K562 (cell line): ENCODE measurements around the gene GPR39.

Experiments used
- CHD2 ChIP-seq: IDR thresholded peaks from 2 replicates; pipeline ENCODE4 v1.6.1; 2011; ENCODE audit warnings: low read depth, low read length
- CTCF ChIP-seq, 3 experiments: IDR thresholded peaks in 2 of 3; conservative IDR thresholded peaks in 1 of 3; 2 replicates each; pipeline ENCODE4 v1.5.1; 2011 to 2012; ENCODE audit warnings: low read length in 3 of 3, mild to moderate bottlenecking in 3 of 3, control low read depth in 2 of 3, improper control_type of control experiment in 1 of 3, inconsistent platforms in 1 of 3, low read depth in 1 of 3, mixed read lengths in 1 of 3, moderate library complexity in 1 of 3; ENCODE audit not compliant: insufficient read depth in 2 of 3
- ELF4 ChIP-seq: fragments of 450-650 bp; formaldehyde crosslinking; IDR thresholded peaks from 2 replicates; pipeline ENCODE4 v1.4.0; 2022; ENCODE audit warnings: missing genetic modification characterization
- EP300 ChIP-seq: IDR thresholded peaks from 2 replicates; pipeline ENCODE4 v1.6.1; 2012; ENCODE audit warnings: low read length, improper control_type of control experiment
- JUN ChIP-seq, 2 experiments: sonication (generic) in 1 of 2; formaldehyde crosslinking in 1 of 2; IDR thresholded peaks; 2 replicates each; pipeline versions ENCODE4 v1.6.1 to v1.8.0; 2012 to 2022; ENCODE audit warnings: borderline replicate concordance in 2 of 2, mild to moderate bottlenecking in 2 of 2, improper control_type of control experiment in 1 of 2, low read depth in 1 of 2, low read length in 1 of 2, missing genetic modification reagents in 1 of 2
- SMAD2 ChIP-seq: fragments of 150-350 bp; IDR thresholded peaks from 2 replicates; pipeline ENCODE4 v1.6.1; 2014; ENCODE audit warnings: low read depth, mild to moderate bottlenecking, low read length
- ZBTB7A ChIP-seq: IDR thresholded peaks from 2 replicates; pipeline ENCODE4 v1.6.1; 2011; ENCODE audit warnings: low read depth, mild to moderate bottlenecking, low read length, moderate library complexity, borderline replicate concordance; ENCODE audit not compliant: control insufficient read depth
- ZC3H4 ChIP-seq: sonication (generic); formaldehyde crosslinking; IDR thresholded peaks from 2 replicates; pipeline ENCODE4 v1.9.0; 2021; ENCODE audit warnings: missing genetic modification reagents, borderline replicate concordance
- ZFP36 ChIP-seq: fragments of 150-350 bp; IDR thresholded peaks from 2 replicates; pipeline ENCODE4 v1.6.1; 2018; ENCODE audit warnings: low read length, low read depth; ENCODE audit not compliant: partially characterized antibody

GRCh38 chr2:132611719-132612118 is 195.1 kb downstream of the GPR39 start:
- TF ChIP-seq CTCF (IDR thresholded peaks at IDR 0.05 in 2 of 3, conservative IDR thresholded peaks at IDR 0.05 in 1 of 3; ENCODE audit: insufficient read depth in 2 of 3, low read depth in 1 of 3, low read length in 3 of 3) (no peak), JUN (IDR thresholded peaks at IDR 0.05; ENCODE audit: borderline replicate concordance, low read depth, low read length) (no peak), JUN (CRISPR knock-in tag; IDR thresholded peaks at IDR 0.05; ENCODE audit: borderline replicate concordance) (no peak), CHD2 (no peak), ZFP36 (no peak), ELF4 (no peak), ZBTB7A (no peak), SMAD2 (no peak), ZC3H4 (CRISPR knock-in tag) (no peak), EP300 (no peak)
